ENCODE data around the gene DDX49. TPM values are rescaled to one million over a fixed set of nuclear protein-coding genes. Genes with fewer than 3 reads are reported as not detected.

The DDX49 gene
- total RNA-seq, 2 experiments from 2014 or later, result 47.9 to 49.7 TPM

DNA sequence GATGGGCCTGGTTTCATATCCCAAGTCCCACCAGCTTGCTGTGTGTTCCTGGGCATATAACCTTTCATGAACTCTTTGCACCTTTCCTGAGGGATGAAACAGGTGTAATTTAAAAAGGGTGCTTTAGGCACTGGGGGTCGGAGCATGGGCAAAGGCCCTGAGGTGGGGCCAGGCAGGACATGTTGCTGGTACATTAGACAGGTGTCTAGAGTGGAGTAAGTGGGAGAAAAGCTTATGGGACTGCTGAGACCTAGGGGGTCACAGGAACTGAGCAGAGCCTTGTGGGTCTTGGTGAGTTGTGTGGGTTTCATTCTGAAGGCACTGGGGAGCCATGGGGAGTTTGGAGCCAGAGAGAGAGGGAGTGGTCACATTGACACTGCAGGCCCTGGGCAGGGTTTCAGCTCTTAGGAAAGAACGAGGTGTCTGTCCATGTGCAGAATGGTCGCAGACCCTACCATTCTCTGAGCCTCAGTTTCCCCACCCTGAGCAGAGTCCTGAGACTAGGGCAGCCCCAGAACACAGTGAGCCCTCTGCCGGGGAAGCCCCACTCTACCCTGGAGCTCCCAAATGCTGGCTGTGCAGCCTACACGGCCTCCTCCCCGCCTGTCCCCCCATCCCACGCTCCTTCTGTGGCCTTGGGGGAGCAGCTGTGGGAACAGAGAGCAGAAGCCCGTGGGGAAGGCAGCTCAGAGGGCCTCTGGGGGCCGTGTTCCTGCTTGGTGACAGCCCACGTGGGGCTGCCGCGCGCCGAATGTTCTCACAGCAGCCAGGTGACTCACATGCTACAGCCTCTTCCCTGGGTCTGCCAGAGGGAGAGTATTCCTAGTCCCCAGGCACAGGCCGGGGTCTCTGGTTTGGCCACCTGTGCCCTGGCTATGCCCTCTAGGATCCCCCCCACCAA lies 28.8 kb downstream of the DDX49 start:
- intact Hi-C loops (cut with DNase I, micrococcal nuclease), result no loop called here
- ChIA-PET CTCF (no interaction called here), POLR2A (no interaction called here)
- Histone ChIP-seq H3K4me3 (ENCODE audit: low read length) (no peak overlapping the region), H3K36me3 (ENCODE audit: insufficient read depth, low read length) (no peaks in the 10 kb centered on the region), H3K9me3 (ENCODE audit: control insufficient read depth in 1 of 2, insufficient read depth in 1 of 2, low read length in 2 of 2) (peaks cover 0 to 7% of the 10 kb centered on the region in 2 experiments), H3K27me3 (ENCODE audit: control insufficient read depth in 1 of 2, insufficient read depth in 2 of 2, low read length in 2 of 2) (no peaks in the 10 kb centered on the region), H3K4me1 (ENCODE audit: insufficient read depth, low read length) (peaks cover 23% of the 10 kb centered on the region), H3K27ac (ENCODE audit: low read depth in 1 of 2, low read length in 2 of 2) (no peak overlapping the region)
- TF ChIP-seq, protein P1, sequence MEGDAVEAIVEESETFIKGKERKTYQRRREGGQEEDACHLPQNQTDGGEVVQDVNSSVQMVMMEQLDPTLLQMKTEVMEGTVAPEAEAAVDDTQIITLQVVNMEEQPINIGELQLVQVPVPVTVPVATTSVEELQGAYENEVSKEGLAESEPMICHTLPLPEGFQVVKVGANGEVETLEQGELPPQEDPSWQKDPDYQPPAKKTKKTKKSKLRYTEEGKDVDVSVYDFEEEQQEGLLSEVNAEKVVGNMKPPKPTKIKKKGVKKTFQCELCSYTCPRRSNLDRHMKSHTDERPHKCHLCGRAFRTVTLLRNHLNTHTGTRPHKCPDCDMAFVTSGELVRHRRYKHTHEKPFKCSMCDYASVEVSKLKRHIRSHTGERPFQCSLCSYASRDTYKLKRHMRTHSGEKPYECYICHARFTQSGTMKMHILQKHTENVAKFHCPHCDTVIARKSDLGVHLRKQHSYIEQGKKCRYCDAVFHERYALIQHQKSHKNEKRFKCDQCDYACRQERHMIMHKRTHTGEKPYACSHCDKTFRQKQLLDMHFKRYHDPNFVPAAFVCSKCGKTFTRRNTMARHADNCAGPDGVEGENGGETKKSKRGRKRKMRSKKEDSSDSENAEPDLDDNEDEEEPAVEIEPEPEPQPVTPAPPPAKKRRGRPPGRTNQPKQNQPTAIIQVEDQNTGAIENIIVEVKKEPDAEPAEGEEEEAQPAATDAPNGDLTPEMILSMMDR (IDR thresholded peaks at IDR 0.05), result no peak
- DNase-seq, result no peak
- no peak for ATAC-seq (ENCODE audit: poor library complexity)
- Mint-ChIP-seq H3K27ac (no peak overlapping the region), H3K27me3 (peaks cover 11% of the 10 kb centered on the region), H3K4me3 (no peak overlapping the region), H3K4me1 (ENCODE audit: low read depth) (no peaks in the 10 kb centered on the region), H3K9me3 (no peaks in the 10 kb centered on the region), H3K36me3 (ENCODE audit: low read depth) (no peaks in the 10 kb centered on the region)

DNA sequence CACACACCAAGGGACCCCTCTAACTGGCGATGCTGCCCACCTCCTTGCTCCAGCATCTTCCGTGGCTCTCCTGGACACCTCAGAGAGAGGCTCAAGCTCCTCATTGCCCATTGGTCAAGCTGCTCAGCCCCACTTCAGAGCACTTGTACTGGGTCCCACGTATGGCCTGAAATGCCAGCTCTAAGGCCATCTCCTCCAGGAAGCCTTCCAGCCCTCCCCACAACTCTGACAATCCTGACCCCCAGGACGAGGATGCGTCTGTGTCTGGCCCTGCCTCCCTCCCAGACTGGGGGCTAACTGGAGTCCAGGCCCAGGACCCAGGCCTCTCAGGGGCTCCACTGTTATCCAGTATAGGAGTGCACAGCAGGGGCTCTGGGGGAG lies 29.5 kb downstream of the DDX49 start:
- H3K4me3 ChIP-seq (ENCODE audit: low read length), result no peak overlapping the region
- TF ChIP-seq, protein P1 (IDR thresholded peaks at IDR 0.05), result no peak
- no peaks in the 10 kb centered on the region for H3K9me3 Mint-ChIP-seq
- no peaks in the 10 kb centered on the region for H3K27me3 ChIP-seq (ENCODE audit: control insufficient read depth in 1 of 2, insufficient read depth in 2 of 2, low read length in 2 of 2)
- H3K36me3 ChIP-seq (ENCODE audit: insufficient read depth, low read length), result no peaks in the 10 kb centered on the region
- H3K27me3 Mint-ChIP-seq, result peaks cover 11% of the 10 kb centered on the region
- intact Hi-C loops (cut with DNase I, micrococcal nuclease), result no loop called here
- no peak for ATAC-seq (ENCODE audit: poor library complexity)
- ChIA-PET CTCF (no interaction called here), POLR2A (no interaction called here)
- DNase-seq, result no peak
- peaks cover 23% of the 10 kb centered on the region for H3K4me1 ChIP-seq (ENCODE audit: insufficient read depth, low read length)
- no peaks in the 10 kb centered on the region for H3K4me1 Mint-ChIP-seq (ENCODE audit: low read depth)
- H3K27ac Mint-ChIP-seq, result no peak overlapping the region
- no peak overlapping the region for H3K4me3 Mint-ChIP-seq
- no peaks in the 10 kb centered on the region for H3K36me3 Mint-ChIP-seq (ENCODE audit: low read depth)
- H3K27ac ChIP-seq (ENCODE audit: low read depth in 1 of 2, low read length in 2 of 2), result no peak overlapping the region
- H3K9me3 ChIP-seq (ENCODE audit: control insufficient read depth in 1 of 2, insufficient read depth in 1 of 2, low read length in 2 of 2), result peaks cover 0 to 7% of the 10 kb centered on the region in 2 experiments

DNA sequence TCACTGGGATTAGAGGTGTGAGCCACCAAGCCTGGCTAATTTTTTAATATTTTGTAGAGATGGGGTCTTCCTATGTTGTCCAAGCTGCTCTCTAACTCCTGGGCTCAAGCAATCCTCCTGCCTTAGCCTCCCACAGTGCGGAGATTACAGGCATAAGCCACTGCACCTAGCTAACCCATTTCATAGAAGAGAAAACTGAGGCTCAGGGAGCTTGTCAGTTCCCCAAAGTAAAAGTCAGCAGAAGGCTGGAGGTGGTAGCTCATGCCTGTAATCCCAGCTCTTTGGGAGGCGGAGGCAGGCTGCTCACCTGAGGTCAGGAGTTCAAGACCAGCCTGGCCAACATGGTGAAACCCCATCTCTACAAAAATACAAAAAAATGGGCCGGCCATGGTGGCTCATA lies 30.3 kb downstream of the DDX49 start:
- H3K27ac ChIP-seq (ENCODE audit: low read depth in 1 of 2, low read length in 2 of 2), result no peak overlapping the region
- Mint-ChIP-seq H3K4me3 (no peak overlapping the region), H3K36me3 (ENCODE audit: low read depth) (no peaks in the 10 kb centered on the region), H3K4me1 (ENCODE audit: low read depth) (no peaks in the 10 kb centered on the region), H3K27ac (no peak overlapping the region), H3K27me3 (peaks cover 11% of the 10 kb centered on the region), H3K9me3 (peaks cover under 1% of the 10 kb centered on the region)
- ChIA-PET CTCF (no interaction called here), POLR2A (no interaction called here)
- intact Hi-C loops (cut with DNase I, micrococcal nuclease), result loop anchor here in 1 of 2 experiments (10.0 kb wide), 1 partner anchor 65 kb away; no protein-coding TSS in a partner anchor
- no peak overlapping the region for H3K4me3 ChIP-seq (ENCODE audit: low read length)
- peaks cover 23% of the 10 kb centered on the region for H3K4me1 ChIP-seq (ENCODE audit: insufficient read depth, low read length)
- TF ChIP-seq, protein P1 (IDR thresholded peaks at IDR 0.05), result no peak
- peaks cover 0 to 7% of the 10 kb centered on the region in 2 experiments for H3K9me3 ChIP-seq (ENCODE audit: control insufficient read depth in 1 of 2, insufficient read depth in 1 of 2, low read length in 2 of 2)
- no peak for ATAC-seq (ENCODE audit: poor library complexity)
- H3K27me3 ChIP-seq (ENCODE audit: control insufficient read depth in 1 of 2, insufficient read depth in 2 of 2, low read length in 2 of 2), result no peaks in the 10 kb centered on the region
- no peaks in the 10 kb centered on the region for H3K36me3 ChIP-seq (ENCODE audit: insufficient read depth, low read length)
- DNase-seq, result no peak

Measured in CD4-positive, alpha-beta T cell (primary cell).